K562 (cell line): Measurements from ENCODE around the gene OR1J1. TPM values are rescaled to one million over a fixed set of nuclear protein-coding genes. Genes with fewer than 3 reads are reported as not detected.

ENCODE experiments used
- ARNT ChIP-seq, 2 experiments: fragments of 450-650 bp; IDR thresholded peaks; 2 replicates each; pipeline ENCODE4 v1.6.1; 2016; ENCODE audit warnings: mild to moderate bottlenecking in 1 of 2
- C11orf30 ChIP-seq: fragments of 450-650 bp; IDR thresholded peaks from 2 replicates; pipeline ENCODE4 v1.6.1; 2016; ENCODE audit warnings: low read depth, mild to moderate bottlenecking
- CHD2 ChIP-seq: IDR thresholded peaks from 2 replicates; pipeline ENCODE4 v1.6.1; 2011; ENCODE audit warnings: low read depth, low read length
- EZH2 ChIP-seq: IDR thresholded peaks from 2 replicates; pipeline ENCODE4 v1.6.1; 2012; ENCODE audit warnings: low read depth, mild to moderate bottlenecking, inconsistent platforms, low read length, borderline replicate concordance
- FOXP4 ChIP-seq: sonication (generic); formaldehyde crosslinking; IDR thresholded peaks from 2 replicates; pipeline ENCODE4 v1.8.0; 2022; ENCODE audit warnings: mild to moderate bottlenecking, missing genetic modification reagents, borderline replicate concordance
- HNRNPLL ChIP-seq: fragments of 200-400 bp; formaldehyde crosslinking; IDR thresholded peaks from 2 replicates; pipeline ENCODE4 v1.6.1; 2017; ENCODE audit warnings: low read length, low read depth, mild to moderate bottlenecking; ENCODE audit not compliant: poor library complexity, severe bottlenecking
- HNRNPUL1 ChIP-seq: fragments of 200-400 bp; formaldehyde crosslinking; IDR thresholded peaks from 2 replicates; pipeline ENCODE4 v1.6.1; 2017; ENCODE audit warnings: low read length
- JUND ChIP-seq, 2 experiments: IDR thresholded peaks; 2 replicates in 1 of 2; 3 replicates in 1 of 2; pipeline ENCODE4 v1.6.1; 2011; ENCODE audit warnings: borderline replicate concordance in 2 of 2, low read depth in 2 of 2, low read length in 2 of 2, improper control_type of control experiment in 1 of 2, missing biosample characterization in 1 of 2, missing genetic modification characterization in 1 of 2, missing genetic modification reagents in 1 of 2
- MAFF ChIP-seq: IDR thresholded peaks from 2 replicates; pipeline ENCODE4 v1.6.1; 2012; ENCODE audit warnings: low read length, improper control_type of control experiment
- PHF21A ChIP-seq: fragments of 450-650 bp; IDR thresholded peaks from 2 replicates; pipeline ENCODE4 v1.6.1; 2017; ENCODE audit warnings: low read depth, borderline replicate concordance
- PTTG1 ChIP-seq: fragments of 450-650 bp; IDR thresholded peaks from 2 replicates; pipeline ENCODE4 v1.6.1; 2016; ENCODE audit warnings: low read depth, mild to moderate bottlenecking, missing genetic modification characterization, missing compliant biosample characterization
- RBFOX2 ChIP-seq: fragments of 200-400 bp; formaldehyde crosslinking; IDR thresholded peaks from 2 replicates; pipeline ENCODE4 v1.6.1; 2017; ENCODE audit warnings: low read depth, mild to moderate bottlenecking, low read length, moderate library complexity
- SIRT6 ChIP-seq: IDR thresholded peaks from one replicate; pipeline ENCODE4 v1.6.1; 2012; ENCODE audit warnings: low read depth, mild to moderate bottlenecking, control low read depth, inconsistent platforms, low read length, moderate library complexity
- SP1 ChIP-seq: sonication (generic); formaldehyde crosslinking; IDR thresholded peaks from 2 replicates; pipeline ENCODE4 v1.8.1; 2022; ENCODE audit warnings: mild to moderate bottlenecking, missing genetic modification reagents
- TEAD1 ChIP-seq, 2 experiments: fragments of 450-650 bp in 1 of 2; sonication (generic) in 1 of 2; formaldehyde crosslinking; IDR thresholded peaks; 2 replicates each; pipeline versions ENCODE4 v1.4.0 to v1.8.0; 2020 to 2022; ENCODE audit warnings: mild to moderate bottlenecking in 2 of 2, missing genetic modification reagents in 1 of 2
- ZNF324 ChIP-seq: fragments of 250-450 bp; sonication (Bioruptor Pico); IDR thresholded peaks from 2 replicates; pipeline ENCODE4 v1.4.0; 2020; ENCODE audit warnings: mild to moderate bottlenecking
- ZNF384 ChIP-seq: IDR thresholded peaks from 2 replicates; pipeline ENCODE4 v1.6.1; 2012; ENCODE audit warnings: low read depth, low read length, improper control_type of control experiment
- ZNF431 ChIP-seq: sonication (generic); formaldehyde crosslinking; IDR thresholded peaks from 2 replicates; pipeline ENCODE4 v1.8.0; 2022; ENCODE audit warnings: mild to moderate bottlenecking, missing genetic modification reagents
- polyA plus RNA-seq, 8 experiments: library from polyadenylated mRNA; depleted of rRNA in 4 of 8; stranded (reverse) in 5 of 8; unstranded in 3 of 8; fragments of >200 nt; fragmentation: Nextera tagmentation in 2 of 8; fragmentation: Illumina TruSeq in 1 of 8; extraction: Ambion mirVana in 2 of 8; extraction: Trizol in 1 of 8; gene quantifications; 2 replicates each; pipeline versions ENCODE4 v1.2.1 to v1.2.3, GENCODE V29; 2011 to 2014; ENCODE audit warnings: inconsistent platforms in 1 of 8, missing spikeins in 1 of 8
- total RNA-seq, 7 experiments: library from RNA; depleted of rRNA in 6 of 7; stranded (reverse); fragments of >200 nt in 6 of 7; fragmentation: Illumina TruSeq in 2 of 7; extraction: Trizol in 2 of 7; gene quantifications; 2 replicates each; pipeline versions ENCODE4 v1.2.1 to v1.2.3, GENCODE V29; 2011 to 2021; ENCODE audit warnings: low replicate concordance in 1 of 7
- TF ChIP-seq, protein P1 (sequence below), 2 experiments: fragments of 450-650 bp; conservative IDR thresholded peaks; 2 replicates each; pipeline ENCODE4 v1.6.1; 2017; ENCODE audit warnings: mild to moderate bottlenecking in 2 of 2, moderate library complexity in 2 of 2
- TF ChIP-seq, protein P2 (sequence below): fragments of 450-650 bp; formaldehyde crosslinking; IDR thresholded peaks from 2 replicates; pipeline ENCODE4 v1.4.0; 2022; ENCODE audit warnings: missing genetic modification characterization
- TF ChIP-seq, protein P3 (sequence below): fragments of 250-450 bp; sonication (Bioruptor Pico); IDR thresholded peaks from 2 replicates; pipeline ENCODE4 v1.8.0; 2022; ENCODE audit warnings: inconsistent platforms

Gene OR1J1
- total and polyA plus RNA-seq, 9 of the 15 experiments (the other 6 are each of a cell fraction or from before 2014, with no cell fraction given) = not detected

DNA sequence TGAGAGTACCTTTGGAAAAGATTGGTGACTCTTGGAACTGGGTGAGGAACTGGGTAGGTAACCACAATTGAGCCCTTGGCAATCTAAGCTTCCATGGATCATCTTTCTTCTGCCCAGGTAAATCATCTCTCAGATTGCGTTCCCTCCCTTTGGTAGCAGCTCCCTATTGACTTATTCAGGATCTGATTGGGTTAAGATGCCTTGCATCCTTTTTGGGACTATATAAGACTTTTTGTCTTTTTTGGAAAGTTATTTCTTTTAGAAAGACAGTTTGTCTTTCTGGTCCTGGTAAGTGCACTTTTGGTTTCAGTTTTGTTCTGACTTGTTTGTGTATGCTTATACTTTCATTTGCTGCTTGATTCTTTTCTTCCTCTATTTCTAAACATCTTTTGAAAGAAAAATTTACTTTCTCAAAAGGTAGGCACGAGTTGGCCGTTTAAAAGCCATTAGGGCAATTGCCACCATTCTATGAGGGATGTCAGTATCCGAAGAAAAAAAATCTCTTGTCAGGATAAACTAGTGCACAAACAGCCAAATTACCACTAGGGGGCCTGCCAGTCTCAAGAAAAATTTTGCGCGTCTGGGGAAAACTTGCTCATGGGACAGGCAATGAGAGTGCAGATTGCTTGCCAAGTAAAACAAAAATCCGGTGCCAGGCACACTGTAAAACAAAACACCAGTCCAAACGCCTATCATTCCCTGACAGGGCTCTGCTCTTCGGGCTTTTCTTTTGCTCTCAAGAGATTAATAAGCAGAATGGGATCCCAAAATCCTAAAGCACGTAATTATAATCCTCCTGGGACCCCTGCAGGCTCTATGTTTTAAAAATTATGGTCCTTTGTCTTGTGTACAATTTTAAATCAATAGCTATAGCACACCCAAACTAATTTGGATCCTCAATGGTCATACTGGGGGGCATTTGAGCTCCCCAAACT is 12.8 kb downstream of the OR1J1 start (continued):
- TF ChIP-seq, protein P1, sequence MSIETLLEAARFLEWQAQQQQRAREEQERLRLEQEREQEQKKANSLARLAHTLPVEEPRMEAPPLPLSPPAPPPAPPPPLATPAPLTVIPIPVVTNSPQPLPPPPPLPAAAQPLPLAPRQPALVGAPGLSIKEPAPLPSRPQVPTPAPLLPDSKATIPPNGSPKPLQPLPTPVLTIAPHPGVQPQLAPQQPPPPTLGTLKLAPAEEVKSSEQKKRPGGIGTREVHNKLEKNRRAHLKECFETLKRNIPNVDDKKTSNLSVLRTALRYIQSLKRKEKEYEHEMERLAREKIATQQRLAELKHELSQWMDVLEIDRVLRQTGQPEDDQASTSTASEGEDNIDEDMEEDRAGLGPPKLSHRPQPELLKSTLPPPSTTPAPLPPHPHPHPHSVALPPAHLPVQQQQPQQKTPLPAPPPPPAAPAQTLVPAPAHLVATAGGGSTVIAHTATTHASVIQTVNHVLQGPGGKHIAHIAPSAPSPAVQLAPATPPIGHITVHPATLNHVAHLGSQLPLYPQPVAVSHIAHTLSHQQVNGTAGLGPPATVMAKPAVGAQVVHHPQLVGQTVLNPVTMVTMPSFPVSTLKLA (conservative IDR thresholded peaks at IDR 0.05) = no peak
- TF ChIP-seq, protein P2, sequence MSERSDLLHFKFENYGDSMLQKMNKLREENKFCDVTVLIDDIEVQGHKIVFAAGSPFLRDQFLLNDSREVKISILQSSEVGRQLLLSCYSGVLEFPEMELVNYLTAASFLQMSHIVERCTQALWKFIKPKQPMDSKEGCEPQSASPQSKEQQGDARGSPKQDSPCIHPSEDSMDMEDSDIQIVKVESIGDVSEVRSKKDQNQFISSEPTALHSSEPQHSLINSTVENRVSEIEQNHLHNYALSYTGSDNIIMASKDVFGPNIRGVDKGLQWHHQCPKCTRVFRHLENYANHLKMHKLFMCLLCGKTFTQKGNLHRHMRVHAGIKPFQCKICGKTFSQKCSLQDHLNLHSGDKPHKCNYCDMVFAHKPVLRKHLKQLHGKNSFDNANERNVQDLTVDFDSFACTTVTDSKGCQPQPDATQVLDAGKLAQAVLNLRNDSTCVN (CRISPR knock-in tag) = no peak
- TF ChIP-seq HNRNPUL1 (no peak), EZH2 (no peak), TEAD1 (CRISPR knock-in tag; IDR thresholded peaks at IDR 0.05) (no peak), CHD2 (no peak), MAFF (peak; percentile 33; the same call in 1 of the 2 replicates), ZNF431 (CRISPR knock-in tag) (no peak), ZNF324 (CRISPR knock-in tag) (no peak), SP1 (no peak), C11orf30 (peak; percentile 22; the same call in 1 of the 2 replicates), HNRNPLL (no peak), ZNF384 (peak; percentile 79), JUND (IDR thresholded peaks at IDR 0.05; ENCODE audit: borderline replicate concordance, low read depth, low read length) (0 out of 2 replicates have a peak, but pooled peaks have one; percentile 34), JUND (tag; IDR thresholded peaks at IDR 0.05; ENCODE audit: borderline replicate concordance, low read depth, low read length) (no peak), FOXP4 (no peak), PTTG1 (no peak), ARNT (IDR thresholded peaks at IDR 0.05) (no peak), SIRT6 (no peak), RBFOX2 (no peak), PHF21A (peak; percentile 69; the same call in 1 of the 2 replicates)
- TF ChIP-seq, protein P3, sequence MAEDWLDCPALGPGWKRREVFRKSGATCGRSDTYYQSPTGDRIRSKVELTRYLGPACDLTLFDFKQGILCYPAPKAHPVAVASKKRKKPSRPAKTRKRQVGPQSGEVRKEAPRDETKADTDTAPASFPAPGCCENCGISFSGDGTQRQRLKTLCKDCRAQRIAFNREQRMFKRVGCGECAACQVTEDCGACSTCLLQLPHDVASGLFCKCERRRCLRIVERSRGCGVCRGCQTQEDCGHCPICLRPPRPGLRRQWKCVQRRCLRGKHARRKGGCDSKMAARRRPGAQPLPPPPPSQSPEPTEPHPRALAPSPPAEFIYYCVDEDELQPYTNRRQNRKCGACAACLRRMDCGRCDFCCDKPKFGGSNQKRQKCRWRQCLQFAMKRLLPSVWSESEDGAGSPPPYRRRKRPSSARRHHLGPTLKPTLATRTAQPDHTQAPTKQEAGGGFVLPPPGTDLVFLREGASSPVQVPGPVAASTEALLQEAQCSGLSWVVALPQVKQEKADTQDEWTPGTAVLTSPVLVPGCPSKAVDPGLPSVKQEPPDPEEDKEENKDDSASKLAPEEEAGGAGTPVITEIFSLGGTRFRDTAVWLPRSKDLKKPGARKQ = no peak
